ENCODE data around the gene TRIB2. TPM values are rescaled to one million over a fixed set of nuclear protein-coding genes. Genes with fewer than 3 reads are reported as not detected.

The TRIB2 gene
- total RNA-seq, 1 donor from 2014 or later: 57.8 TPM

- H3K27ac Mint-ChIP-seq: no peak overlapping the region
- H3K4me3 Mint-ChIP-seq (ENCODE audit: low read depth): no peak overlapping the region
- peaks cover 14% of the 10 kb centered on the region for H3K27me3 Mint-ChIP-seq
- H3K4me1 Mint-ChIP-seq (ENCODE audit: low read depth): peaks cover 18% of the 10 kb centered on the region
- peaks cover 18% of the 10 kb centered on the region for H3K9me3 Mint-ChIP-seq (ENCODE audit: low read depth)
- peaks cover 1% of the 10 kb centered on the region for H3K36me3 Mint-ChIP-seq (ENCODE audit: insufficient read depth)
- TF ChIP-seq CTCF (IDR thresholded peaks at IDR 0.05; ENCODE audit: unreplicated experiment): no peak
- DNase-seq (ENCODE audit: low spot score, unreplicated experiment): no peak
Observed at GRCh38 chr2:12688091-12688490, 28.6 kb upstream of the TRIB2 start.

GRCh38 chr2:12688893-12689292, 27.8 kb upstream of the TRIB2 start:
- peaks cover 18% of the 10 kb centered on the region for H3K9me3 Mint-ChIP-seq (ENCODE audit: low read depth)
- H3K36me3 Mint-ChIP-seq (ENCODE audit: insufficient read depth): peaks cover 1% of the 10 kb centered on the region
- no peak for DNase-seq (ENCODE audit: low spot score, unreplicated experiment)
- H3K27ac Mint-ChIP-seq: no peak overlapping the region
- no peak for TF ChIP-seq CTCF (IDR thresholded peaks at IDR 0.05; ENCODE audit: unreplicated experiment)
- peaks cover 16% of the 10 kb centered on the region for H3K4me1 Mint-ChIP-seq (ENCODE audit: low read depth)
- H3K4me3 Mint-ChIP-seq (ENCODE audit: low read depth): no peak overlapping the region
- H3K27me3 Mint-ChIP-seq: peaks cover 14% of the 10 kb centered on the region

- Mint-ChIP-seq H3K27me3 (no peaks in the 10 kb centered on the region), H3K27ac (no peak overlapping the region), H3K9me3 (ENCODE audit: low read depth) (peaks cover 20% of the 10 kb centered on the region), H3K36me3 (ENCODE audit: insufficient read depth) (peaks cover 1% of the 10 kb centered on the region), H3K4me1 (ENCODE audit: low read depth) (peaks cover 5% of the 10 kb centered on the region), H3K4me3 (ENCODE audit: low read depth) (no peak overlapping the region)
- DNase-seq (ENCODE audit: low spot score, unreplicated experiment): no peak
- no peak for TF ChIP-seq CTCF (IDR thresholded peaks at IDR 0.05; ENCODE audit: unreplicated experiment)
Observed at GRCh38 chr2:12693509-12693908, 23.2 kb upstream of the TRIB2 start.

DNA sequence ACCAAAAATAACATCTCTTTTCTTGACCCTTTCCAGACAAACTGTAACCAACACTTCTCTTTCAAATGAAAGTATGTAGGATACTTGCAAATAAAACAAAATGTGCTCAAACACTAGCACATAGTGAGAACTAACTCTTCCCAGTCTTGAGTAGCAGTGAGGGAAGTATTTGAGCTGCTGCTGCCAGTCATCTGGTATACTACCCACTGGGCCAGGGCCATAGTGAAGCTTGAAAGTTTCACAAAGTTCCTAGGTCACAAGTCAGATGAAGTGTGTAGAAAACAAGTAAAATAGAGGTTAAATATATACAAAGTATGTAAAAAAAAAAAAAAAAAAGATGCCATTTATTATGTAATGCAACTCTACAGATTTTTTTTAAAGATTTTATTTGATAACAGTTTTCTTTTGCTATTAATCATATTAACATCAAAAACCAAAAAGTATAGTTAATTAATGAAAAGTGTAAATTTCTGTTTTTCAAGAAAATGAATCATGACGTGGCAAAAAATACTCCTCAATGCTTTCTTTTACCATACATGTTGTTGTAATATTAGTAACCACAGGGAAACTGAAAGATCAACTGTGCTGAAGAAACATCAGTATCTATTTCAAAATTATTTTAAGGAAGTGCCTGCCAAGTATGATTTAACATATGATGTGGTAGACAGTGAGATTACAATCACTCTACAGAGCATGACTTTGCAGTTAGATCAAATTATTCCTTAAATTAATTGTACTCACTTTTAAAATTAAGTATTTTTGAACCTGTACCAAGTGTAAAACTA, 21.6 kb upstream of the TRIB2 start:
- Mint-ChIP-seq H3K9me3 (ENCODE audit: low read depth) (peaks cover 14% of the 10 kb centered on the region), H3K36me3 (ENCODE audit: insufficient read depth) (peaks cover 1% of the 10 kb centered on the region), H3K27me3 (no peaks in the 10 kb centered on the region), H3K27ac (no peak overlapping the region), H3K4me3 (ENCODE audit: low read depth) (no peak overlapping the region), H3K4me1 (ENCODE audit: low read depth) (no peaks in the 10 kb centered on the region)
- no peak for DNase-seq (ENCODE audit: low spot score, unreplicated experiment)
- no peak for TF ChIP-seq CTCF (IDR thresholded peaks at IDR 0.05; ENCODE audit: unreplicated experiment)

GRCh38 chr2:12697617-12698016, 19.1 kb upstream of the TRIB2 start:
- DNase-seq (ENCODE audit: low spot score, unreplicated experiment): no peak
- TF ChIP-seq CTCF (IDR thresholded peaks at IDR 0.05; ENCODE audit: unreplicated experiment): no peak
- Mint-ChIP-seq H3K9me3 (ENCODE audit: low read depth) (peaks cover 3% of the 10 kb centered on the region), H3K27ac (no peak overlapping the region), H3K27me3 (peaks cover 8% of the 10 kb centered on the region), H3K36me3 (ENCODE audit: insufficient read depth) (no peaks in the 10 kb centered on the region), H3K4me3 (ENCODE audit: low read depth) (no peak overlapping the region), H3K4me1 (ENCODE audit: low read depth) (no peaks in the 10 kb centered on the region)

All from progenitor cell of endocrine pancreas (in vitro differentiated cells).